Amniotic epithelial cell (primary cell): ENCODE data around the gene SGK2.

Experiments
- DNase-seq: peaks from one replicate; pipeline ENCODE4 v3.0.0-alpha.2; 2010; ENCODE audit warnings: low read depth

Gene SGK2

DNA sequence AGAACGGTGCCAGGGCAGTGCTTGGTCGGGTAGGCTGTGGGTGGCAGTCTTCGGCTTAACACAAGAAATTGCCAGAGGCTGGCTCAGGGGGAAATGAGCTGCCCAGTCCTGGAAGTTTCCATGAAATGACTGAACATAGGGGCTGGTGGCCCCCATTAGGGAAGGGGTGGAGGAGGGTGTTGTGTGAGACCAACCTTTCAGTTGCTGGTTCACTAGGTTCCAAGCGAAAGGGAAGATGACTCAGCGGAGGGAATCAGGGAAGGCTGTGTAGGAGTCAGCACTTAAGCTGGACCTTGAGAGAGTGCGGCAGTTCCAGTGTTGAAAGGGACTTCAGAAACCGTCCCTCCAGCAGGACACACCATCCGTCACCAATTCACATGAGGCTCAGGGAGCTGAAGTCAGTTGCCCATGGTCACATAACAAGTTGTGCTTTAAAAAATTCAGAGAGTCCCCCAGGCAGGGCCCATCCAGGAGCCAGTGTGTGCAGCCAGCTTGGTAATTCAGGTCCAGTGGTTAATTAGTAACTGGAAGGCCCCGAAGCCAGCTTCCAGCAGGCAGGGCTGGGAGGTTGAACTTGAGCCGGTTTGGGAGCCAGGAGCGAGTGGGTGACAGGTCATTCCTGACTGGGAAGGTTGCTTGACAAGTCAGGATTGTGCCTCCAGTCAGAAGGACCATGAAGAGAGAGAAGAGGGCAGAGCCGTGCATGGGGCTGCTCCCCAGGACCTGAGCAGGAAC is at the start of gene SGK2:
TSS of gene SGK2 (plus strand) at position 616 of the 735 bp plus-strand sequence. CDS start 7,469 bp downstream, outside the sequence.
- peak; percentile 78 for DNase-seq

DNA sequence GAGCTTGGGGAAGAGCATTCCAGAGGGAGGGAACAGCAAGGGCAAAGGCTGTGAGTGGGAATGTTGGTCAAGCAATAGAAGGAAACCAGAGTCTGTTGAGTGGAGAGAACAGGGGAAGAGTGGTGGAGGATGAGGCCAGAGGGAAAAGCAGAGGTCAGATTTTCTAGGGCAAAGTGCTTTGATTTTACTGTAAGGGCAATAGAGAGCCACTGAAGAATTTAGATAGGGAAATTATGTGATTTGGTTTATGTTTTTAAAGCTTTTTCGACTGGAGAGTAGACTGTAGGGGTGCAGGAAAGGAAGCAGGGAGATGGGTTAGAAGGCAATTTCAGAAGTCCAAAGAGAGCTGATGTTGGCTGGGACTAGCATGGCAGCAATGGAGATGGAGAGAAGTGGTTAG is 46.9 kb upstream of the SGK2 start:
- DNase-seq: no peak

DNA sequence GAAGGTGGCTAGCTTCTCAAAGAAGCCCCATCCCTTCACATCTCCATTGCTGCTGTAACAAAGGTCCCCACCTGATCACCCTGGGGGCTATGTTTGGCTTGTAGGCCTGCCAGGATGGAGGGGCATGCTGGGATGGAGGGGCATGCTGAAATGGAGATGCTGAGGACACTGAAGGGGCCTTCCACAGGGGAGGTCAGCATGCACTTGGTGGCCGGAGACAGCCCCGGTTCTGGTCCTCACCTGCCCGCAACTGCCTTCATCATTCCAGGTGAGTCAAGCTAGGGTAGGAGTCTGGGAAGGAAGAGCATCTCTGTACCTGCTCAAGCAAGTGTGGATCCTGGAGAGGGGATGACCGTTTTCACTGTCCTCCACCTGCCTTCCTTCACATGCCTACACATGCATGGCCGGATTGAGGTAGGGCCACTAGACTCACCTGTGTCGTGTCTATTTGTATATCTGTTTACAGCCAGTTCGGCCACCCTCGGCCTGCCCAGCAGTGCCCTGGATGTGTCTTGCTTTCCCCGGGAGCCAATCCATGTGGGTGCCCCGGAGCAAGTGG is 45.4 kb upstream of the SGK2 start:
- DNase-seq: no peak

DNA sequence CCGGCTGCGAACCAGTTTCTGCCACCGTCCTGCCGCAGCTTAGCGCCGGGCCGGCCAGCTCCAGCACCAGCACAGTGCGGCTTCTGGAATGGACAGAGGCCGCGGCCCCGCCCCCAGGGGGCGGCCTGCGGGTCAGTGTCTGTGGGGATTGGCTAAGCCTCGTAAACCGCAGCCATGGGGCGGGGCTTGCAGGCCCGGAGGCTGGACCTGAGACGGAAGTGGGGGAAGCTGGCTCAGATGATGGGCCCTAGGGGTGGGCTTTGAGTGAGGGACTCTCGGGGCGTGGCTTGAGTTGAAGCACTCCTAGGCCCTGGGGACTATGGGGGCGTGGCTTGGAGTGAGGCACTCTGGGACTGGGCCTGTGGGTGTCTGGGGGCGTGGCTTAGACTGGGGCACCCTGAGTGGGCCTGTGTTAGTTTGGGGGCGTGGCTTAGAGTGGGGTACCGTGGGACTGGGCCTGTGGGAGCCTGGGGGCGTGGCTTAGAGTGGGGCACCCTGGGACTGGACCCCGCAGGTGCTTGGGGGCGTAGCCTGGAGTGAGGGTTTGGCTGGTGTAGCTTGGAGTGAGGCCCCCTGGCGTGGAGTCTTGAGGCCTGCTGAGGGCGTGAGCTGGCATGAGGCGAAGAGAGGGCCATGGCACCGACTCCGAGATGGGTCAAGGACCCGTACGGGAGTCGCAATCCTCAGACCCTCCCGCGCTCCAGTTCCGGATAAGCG is 44.7 kb upstream of the SGK2 start:
- DNase-seq: peak; percentile 98

DNA sequence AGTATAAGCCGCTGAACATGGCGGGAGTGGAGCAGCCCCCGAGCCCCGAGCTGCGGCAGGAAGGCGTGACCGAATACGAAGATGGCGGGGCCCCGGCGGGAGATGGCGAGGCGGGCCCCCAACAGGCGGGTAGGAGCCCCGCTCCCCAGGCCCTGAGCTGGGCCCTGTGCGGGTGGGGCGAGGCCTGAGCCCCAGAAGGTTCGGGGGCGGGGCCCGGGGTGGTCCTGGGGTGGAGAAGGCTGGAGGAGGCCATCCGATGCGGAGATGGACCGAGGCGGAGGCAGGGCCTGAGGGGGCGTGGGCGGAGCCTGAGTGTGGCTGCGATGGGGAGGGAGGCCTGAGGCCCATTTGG is 44.2 kb upstream of the SGK2 start:
- DNase-seq: no peak

DNA sequence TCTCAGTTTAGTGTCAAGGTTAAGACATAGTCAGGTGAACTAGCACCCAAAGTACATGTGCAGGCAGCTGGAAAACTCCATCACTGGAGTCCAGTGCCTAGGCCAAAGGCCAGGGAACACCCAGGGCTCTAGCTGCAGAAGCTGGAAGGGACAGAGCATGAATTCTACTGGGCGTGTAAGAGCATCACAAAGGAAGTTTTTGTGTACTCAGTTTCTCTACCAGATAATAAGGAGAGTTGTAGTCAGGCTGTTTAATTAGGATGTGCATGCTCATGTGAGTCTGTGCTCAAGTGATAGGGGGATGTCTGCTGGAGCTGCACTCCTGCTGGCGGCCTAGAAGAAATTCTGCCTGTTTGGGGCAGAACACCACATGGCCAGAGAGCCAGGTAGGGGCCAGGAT is 43.2 kb upstream of the SGK2 start:
- DNase-seq: no peak

DNA sequence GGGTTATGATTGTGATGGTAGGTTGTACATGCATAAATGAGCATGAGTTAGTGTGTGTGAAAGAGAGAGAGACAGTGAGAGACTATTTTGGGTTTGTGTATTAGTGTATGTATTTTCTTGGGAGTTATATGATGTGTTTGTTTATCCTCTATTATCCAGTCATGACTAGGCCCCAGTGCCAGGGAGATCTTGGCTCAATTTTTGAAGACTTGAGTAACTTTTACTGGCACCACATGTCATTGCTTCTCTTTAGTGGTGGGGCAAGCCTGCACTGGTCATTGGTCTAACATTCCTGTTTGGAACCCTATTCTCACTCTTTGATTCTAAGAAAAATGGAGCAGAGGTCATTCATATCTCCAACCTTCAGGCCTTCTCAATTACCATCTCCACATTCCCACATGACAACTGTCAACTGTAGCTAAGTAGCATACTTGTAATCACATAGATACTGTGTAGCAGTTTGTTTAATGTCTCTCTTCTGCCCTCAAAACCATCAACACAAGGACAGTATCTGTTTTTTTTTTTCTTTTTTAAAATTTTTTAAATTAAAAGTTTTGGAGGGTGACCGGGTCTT is 42.5 kb upstream of the SGK2 start:
- no peak for DNase-seq

DNA sequence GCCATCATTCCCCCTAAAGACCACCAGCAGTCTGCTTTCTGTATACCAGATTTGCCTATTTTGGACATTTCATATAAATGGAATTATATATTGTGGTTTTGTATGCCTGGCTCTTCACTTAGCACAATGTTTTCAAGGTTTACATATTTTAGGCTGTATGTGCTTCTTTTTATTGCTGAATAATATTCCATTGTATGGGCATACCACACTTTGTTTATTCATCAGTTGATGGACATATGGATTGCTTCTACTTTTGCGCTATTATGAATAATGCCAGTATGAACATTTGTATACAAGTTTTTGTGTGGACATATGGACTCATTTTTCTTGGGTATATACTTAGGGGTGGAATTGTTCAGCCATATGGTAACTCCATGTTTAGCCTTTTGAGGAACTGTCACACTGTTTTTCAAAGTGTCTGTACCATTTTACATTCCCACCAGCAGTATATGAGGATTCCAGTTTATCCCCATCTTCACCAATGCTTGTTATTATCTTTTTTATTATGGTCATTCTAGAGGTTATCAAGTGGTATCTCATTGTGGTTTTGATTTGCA is 38.7 kb upstream of the SGK2 start:
- no peak for DNase-seq

DNA sequence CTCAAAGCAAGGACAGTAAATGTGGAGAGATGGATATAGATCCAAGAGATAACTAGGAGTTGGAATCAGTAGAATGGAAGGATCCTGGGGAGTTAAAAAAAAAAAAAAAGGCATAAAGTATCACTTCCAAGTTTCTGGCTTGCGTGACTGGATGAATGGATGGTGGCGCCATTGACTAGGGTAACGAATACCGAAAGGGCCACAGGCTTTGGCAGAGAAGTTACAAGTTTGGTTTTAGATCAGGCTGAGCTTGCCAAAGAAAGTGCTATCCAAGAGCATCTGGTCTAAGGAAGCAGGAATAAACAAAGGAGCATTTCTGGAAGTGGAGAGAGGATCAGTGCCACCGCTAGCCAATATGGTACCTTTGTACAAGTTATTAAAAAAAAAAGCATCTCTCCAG is 33.8 kb upstream of the SGK2 start:
- DNase-seq: no peak

DNA sequence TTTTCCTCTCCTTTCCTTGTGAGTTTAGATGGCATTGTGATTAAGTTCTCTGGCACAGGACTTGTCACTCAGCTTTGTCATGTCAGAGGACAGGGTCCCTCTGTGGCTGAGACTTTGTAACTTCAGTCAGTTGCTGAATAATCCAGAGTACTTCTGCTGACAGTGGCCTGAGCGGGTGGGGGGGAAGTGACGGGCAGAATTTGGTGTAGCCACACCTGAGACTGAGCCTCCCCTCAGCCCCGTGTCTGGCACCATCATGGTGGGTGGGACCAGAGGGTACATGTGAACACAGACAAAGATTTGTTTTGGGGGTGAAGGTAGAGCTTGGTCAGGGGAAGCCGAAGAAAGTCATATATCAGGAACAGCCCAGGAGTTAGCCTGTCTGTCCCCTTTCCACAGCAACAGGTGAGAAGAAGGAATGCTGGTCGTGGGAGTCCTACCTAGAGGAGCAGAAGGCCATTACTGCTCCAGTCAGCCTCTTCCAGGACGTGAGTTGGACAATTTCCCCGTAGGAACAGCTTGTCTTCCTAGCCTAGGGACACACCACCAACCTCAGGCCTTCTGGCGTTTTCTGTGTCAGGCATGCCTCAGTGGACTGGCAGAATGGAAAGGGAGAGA is 30.5 kb upstream of the SGK2 start:
- DNase-seq: no peak

DNA sequence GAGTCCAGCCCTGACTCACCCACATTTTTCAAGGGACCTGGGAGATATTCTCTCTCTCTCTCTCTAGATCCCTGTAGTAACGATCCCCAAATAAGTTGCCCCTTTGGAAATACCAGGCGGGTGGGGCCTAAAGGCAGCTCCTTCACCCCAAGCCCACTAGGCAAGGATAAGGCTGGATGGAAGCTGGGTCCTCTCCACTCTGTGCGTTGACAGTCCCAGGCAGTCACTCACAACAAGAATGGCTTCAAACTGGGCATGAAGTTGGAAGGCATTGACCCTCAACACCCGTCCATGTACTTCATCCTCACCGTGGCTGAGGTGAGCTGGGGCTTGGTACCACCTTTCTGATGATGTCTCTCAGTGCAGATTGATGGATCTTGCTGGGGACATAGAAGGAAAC is 29.8 kb upstream of the SGK2 start:
- DNase-seq: no peak

DNA sequence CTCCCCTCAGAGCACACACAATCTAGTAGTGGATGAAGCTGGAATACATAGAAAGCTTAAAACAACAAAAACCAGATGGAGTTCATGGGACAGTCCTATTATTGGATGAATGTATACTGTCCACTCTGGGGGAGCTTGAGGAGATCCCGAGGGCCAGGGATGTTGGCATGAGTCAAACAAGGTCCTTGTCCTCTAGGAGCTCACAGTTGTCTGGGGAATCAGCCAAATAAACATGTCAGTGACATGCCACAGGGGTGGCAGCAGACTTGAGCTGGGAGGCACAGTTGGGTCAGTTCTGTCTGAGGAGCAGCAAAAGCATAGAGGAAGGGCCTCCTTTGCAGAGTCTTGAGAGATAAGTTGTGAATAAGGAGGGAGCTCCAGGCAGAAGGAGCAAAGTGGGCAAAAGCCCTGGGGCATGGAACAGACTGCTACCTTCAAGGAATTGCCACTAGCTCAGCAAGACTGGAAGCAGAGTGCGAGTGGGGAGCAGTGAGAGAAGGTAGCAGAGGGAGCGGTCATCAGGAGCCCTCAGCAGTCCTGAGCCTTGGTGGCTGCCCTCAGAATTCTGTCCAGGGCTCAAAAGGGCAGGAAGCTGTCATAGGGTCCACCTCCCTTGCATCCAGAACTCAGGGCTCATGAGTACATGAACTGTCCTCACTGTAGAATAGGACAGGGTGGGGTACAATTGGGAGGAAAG is 29.2 kb upstream of the SGK2 start:
- no peak for DNase-seq

DNA sequence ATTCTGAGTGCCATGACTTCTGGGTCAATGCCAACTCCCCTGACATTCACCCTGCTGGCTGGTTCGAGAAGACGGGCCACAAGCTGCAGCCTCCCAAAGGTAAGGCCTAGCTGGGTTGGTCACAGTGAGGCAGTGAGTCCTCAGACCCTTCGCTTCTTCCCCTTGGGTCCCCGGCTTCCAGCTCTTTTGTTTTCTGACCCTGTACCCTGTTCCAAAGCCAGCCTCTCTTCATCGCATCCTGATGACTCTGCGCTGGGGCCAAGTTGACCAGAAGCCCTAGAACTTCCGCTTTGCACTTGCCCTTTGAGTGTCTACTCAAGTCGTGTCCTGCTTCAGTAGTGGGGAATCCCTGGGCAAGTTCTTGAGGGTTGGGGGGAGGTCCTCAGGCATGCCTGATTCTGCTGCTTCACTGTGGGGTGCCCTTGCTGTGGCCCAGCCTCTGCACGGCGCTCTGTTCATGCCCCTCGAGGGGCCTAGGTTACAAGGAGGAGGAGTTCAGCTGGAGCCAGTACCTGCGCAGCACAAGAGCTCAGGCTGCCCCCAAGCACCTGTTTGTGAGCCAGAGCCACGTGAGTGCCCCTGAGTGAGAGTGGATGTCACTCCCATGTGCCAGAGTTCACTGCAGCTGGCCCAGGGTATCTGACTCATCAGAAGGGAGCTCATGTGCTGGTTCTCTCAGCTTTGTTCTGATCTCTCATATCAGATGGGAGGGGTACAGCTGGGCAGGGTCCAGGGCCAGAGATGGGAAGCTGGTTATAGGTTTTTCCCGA is 28.3 kb upstream of the SGK2 start:
- DNase-seq: no peak

DNA sequence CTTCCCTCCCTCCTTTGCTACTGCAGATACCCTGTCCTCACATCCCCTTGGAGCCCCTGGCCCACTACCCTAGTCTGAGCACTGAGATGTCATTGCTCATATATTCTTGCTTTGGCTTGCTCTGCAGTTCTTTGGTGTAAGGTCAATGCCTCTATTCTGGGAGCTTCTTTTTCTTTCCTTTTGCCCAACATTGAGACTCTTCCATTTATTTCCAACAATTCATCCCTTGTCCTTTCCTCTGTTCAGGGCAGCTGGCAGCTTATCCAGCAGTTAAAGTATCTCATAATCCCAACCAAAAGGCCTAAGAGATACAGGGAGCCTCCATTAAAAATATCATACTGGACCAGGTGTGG is 27.8 kb upstream of the SGK2 start:
- no peak for DNase-seq

DNA sequence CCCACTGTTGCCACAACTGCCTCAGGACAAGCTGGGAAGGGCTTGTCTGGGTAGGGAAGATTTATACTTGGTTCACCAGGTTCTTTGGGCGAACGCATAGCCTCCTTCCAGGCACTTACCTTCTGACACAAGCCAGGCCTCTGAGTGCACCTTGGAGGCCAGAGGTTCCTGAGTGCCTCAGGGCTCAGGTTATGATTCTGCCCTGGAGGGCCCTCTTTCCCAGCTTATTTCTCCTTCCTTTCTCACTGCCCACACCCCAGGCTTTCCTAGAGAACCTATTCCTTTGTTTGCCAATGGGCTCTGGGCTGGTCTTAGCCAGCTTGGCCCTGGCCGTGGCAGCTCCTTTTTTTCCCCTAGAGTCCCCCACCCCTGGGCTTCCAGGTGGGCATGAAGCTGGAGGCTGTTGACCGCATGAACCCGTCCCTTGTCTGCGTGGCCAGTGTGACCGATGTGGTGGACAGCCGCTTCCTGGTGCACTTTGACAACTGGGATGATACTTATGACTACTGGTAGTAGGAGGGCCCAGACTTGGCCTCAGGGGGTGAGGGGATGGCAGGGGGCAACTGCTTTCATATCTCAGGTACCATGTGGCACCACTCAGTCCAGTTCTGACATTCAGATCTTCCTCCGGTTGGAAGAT is 26.3 kb upstream of the SGK2 start:
- DNase-seq: no peak

DNA sequence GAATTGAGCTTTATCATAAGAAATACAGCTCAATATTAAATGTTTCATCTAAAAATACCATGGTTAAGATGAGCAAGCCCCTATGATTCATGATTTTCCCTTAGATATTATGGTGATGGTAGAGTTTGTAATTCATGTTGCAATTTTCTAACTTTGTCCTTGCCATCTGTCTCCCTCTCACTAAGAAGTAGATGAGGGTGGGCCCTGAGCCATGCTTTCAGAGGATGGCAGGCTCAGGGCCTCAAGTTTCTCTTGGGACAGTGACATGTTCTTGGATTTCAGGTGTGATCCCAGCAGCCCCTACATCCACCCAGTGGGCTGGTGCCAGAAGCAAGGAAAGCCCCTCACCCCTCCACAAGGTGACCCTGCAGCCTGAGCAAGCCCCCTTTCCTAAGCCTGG is 25.8 kb upstream of the SGK2 start:
- peak; percentile 57 for DNase-seq

DNA sequence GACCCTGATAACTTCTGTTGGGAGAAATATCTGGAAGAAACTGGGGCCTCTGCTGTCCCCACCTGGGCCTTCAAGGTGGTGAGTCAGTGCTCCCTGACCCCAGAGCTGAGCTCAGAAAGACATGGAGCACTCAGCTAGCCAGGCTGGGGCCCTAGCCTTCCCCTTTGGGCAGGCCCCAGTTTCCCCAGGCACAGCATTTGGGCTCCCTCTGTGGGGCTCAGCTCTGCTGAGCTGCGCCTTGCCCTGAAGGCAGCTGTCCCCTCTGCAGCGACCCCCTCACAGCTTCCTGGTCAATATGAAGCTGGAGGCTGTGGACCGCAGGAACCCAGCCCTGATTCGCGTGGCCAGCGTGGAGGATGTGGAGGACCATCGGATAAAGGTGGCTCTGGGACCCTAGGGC is 24.8 kb upstream of the SGK2 start:
- no peak for DNase-seq

DNA sequence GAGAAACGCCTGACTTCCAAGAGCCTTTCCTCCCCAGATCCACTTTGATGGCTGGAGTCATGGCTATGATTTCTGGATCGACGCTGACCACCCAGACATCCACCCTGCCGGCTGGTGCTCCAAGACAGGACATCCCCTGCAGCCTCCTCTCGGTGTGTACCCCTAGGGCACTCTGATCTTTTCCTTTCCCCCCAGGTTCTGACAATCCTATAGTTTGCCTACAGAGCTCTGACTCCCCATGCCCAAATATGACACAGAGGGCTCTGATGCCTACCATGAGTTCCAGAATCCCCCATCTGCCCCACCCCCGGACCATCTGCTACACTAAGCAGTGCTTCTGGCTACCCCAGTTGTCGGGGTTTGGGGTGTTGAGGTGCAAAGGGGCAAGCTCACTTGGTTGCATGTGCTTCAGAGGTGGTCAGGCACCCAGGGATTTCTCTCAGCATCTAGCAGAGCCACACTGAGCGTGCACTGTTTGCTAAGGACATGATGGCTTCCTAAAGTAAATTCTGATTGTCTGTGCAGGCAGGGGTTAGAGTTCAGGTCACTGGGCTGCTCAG is 24.0 kb upstream of the SGK2 start:
- no peak for DNase-seq

DNA sequence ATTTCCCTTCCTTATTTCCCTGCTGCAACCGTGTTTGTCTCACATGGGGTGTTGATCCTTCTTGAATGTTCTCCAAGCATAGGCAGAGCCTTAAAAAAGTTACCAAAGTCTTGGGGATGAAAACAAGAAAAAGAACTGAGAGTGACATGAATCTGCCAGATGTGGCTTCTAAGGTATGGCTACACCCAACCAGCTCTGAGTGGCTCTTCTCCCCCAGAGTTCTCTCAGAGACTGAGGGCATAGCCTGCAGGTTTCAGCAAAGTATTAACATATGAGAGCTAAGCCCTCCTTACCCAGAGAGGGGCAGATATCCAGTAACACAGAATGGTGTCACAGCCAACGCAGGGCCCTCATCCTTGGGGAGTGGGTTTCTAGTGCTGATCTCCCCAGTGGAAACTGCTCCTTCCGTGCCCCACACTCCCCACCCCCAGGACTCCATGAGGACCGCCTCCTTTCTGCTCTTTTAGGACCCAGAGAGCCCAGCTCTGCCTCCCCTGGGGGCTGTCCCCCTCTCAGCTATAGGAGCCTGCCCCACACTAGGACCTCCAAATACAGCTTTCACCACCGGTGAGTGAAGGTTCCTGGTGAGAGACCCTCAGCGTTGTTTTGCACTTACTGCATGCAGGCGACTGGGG is 23.3 kb upstream of the SGK2 start:
- no peak for DNase-seq
